ENCODE results near the gene ATP11C.

DNA sequence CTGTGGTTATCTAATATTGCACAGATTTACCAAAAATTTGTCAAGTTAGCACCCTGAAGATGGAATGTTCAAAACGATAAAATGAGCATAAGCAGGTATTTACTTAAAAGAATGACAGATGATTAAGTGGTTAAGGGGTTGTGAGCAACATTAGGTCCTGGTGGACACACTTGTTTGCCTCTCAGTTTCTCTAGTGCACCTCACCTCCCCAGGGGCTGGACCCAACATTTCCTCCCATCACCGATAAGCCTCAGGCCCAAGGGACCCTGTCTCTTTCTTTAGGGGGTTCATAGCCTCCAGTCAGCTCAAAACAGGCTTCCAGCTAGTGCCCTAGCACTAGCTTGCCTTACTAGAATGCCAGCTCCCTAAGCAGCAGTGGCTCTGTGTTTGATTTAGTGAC, 88.0 kb downstream of the ATP11C start:
- TF ChIP-seq, protein P1, sequence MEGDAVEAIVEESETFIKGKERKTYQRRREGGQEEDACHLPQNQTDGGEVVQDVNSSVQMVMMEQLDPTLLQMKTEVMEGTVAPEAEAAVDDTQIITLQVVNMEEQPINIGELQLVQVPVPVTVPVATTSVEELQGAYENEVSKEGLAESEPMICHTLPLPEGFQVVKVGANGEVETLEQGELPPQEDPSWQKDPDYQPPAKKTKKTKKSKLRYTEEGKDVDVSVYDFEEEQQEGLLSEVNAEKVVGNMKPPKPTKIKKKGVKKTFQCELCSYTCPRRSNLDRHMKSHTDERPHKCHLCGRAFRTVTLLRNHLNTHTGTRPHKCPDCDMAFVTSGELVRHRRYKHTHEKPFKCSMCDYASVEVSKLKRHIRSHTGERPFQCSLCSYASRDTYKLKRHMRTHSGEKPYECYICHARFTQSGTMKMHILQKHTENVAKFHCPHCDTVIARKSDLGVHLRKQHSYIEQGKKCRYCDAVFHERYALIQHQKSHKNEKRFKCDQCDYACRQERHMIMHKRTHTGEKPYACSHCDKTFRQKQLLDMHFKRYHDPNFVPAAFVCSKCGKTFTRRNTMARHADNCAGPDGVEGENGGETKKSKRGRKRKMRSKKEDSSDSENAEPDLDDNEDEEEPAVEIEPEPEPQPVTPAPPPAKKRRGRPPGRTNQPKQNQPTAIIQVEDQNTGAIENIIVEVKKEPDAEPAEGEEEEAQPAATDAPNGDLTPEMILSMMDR (optimal IDR thresholded peaks at IDR 0.05 in 1 of 3, IDR thresholded peaks at IDR 0.05 in 1 of 3, conservative IDR thresholded peaks at IDR 0.05 in 1 of 3; ENCODE audit: extremely low read depth in 1 of 3, insufficient read depth in 2 of 3, low read length in 3 of 3): no peak
- TF ChIP-seq EZH2 (IDR thresholded peaks at IDR 0.05; ENCODE audit: low read length): no peak

Data from keratinocyte (primary cell).